GM18951 (cell line): Measurements from ENCODE around the gene ALOX12.

Experiments
- POLR2A ChIP-seq: IDR thresholded peaks from 4 replicates; pipeline ENCODE4 v1.6.1; 2011; ENCODE audit warnings: mild to moderate bottlenecking; ENCODE audit not compliant: insufficient read length, insufficient read depth; ENCODE audit errors: extremely low read depth
- in situ Hi-C: fragments of 300-500 bp; cut with MboI; formaldehyde crosslinking; loops from one replicate; pipeline ENCODE4 v1.12.0; 2022; ENCODE audit warnings: low sequenced_read_pairs, mixed read lengths, inconsistent platforms; ENCODE audit not compliant: unreplicated experiment

Gene ALOX12

DNA sequence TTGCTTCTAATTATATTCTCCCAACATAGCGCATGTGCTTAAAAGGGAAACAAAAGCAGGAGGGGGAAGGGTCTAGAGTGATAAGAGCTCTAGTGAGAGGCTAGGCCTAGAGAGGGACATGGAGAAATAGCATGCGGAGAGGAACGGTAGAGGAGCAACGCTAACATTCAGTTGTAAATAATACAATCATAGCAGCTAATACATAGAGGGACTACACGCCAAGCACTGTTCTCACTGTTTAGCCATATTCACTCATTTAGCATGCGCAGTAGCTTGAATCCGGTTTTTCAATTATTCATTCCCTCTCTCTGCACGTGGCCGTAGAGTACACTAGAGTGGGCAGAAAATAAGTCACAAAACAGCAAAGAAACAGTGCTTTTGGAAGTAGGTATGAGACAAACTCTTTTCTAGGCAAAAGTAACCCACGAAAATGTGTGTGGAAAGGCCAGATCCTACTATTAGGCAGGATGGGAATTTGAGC, 1.7 kb upstream of the ALOX12 start:
- in situ Hi-C loops, result no loop called here
- no peak for TF ChIP-seq POLR2A

- no peak for TF ChIP-seq POLR2A
- in situ Hi-C loops, result no loop called here
Observed at GRCh38 chr17:6994666-6995256, 1.1 kb upstream of the ALOX12 start.

GRCh38 chr17:6996256-6997011, 585 bp downstream of the ALOX12 start:
- in situ Hi-C loops, result no loop called here
- no peak for TF ChIP-seq POLR2A

GRCh38 chr17:6997171-6997570, 1.3 kb downstream of the ALOX12 start:
- in situ Hi-C loops, result no loop called here
- TF ChIP-seq POLR2A, result no peak

GRCh38 chr17:6998855-6999508, 3.1 kb downstream of the ALOX12 start:
- in situ Hi-C loops, result no loop called here
- no peak for TF ChIP-seq POLR2A

- in situ Hi-C loops, result loop anchor here (10.0 kb wide), 1 partner anchor 87 kb away; no protein-coding TSS in a partner anchor
Observed at GRCh38 chr17:7001318-7001961, 5.6 kb downstream of the ALOX12 start.

GRCh38 chr17:7002288-7003047, 6.6 kb downstream of the ALOX12 start:
- in situ Hi-C loops, result loop anchor here (10.0 kb wide), 1 partner anchor 88 kb away; no protein-coding TSS in a partner anchor

More at GRCh38 chr17:7001318-7001961, 5.6 kb downstream of the ALOX12 start:
- no peak for TF ChIP-seq POLR2A

GRCh38 chr17:7003745-7004144, 7.9 kb downstream of the ALOX12 start:
- in situ Hi-C loops, result loop anchor here (10.0 kb wide), 1 partner anchor 89 kb away; no protein-coding TSS in a partner anchor
- no peak for TF ChIP-seq POLR2A

More at GRCh38 chr17:7002288-7003047, 6.6 kb downstream of the ALOX12 start:
- TF ChIP-seq POLR2A, result no peak

- TF ChIP-seq POLR2A, result no peak
- in situ Hi-C loops, result loop anchor here (10.0 kb wide), 1 partner anchor 90 kb away; no protein-coding TSS in a partner anchor
Observed at GRCh38 chr17:7004398-7005253, 8.8 kb downstream of the ALOX12 start.

GRCh38 chr17:7005716-7006115, 9.9 kb downstream of the ALOX12 start:
- no peak for TF ChIP-seq POLR2A
- in situ Hi-C loops, result loop anchor here (10.0 kb wide), 1 partner anchor 91 kb away; no protein-coding TSS in a partner anchor

- in situ Hi-C loops, result loop anchor here (10.0 kb wide), 1 partner anchor 92 kb away; no protein-coding TSS in a partner anchor
- no peak for TF ChIP-seq POLR2A
Observed at GRCh38 chr17:7007143-7007542, 11.3 kb downstream of the ALOX12 start.
